Lower lobe of right lung (tissue), 2 donors: ENCODE measurements around the gene AMMECR1. TPM values are rescaled to one million over a fixed set of nuclear protein-coding genes. Genes with fewer than 3 reads are reported as not detected.

ENCODE experiments used
- ATAC-seq, 2 donors: fragments of 200-7000 bp; cut with Tn5 transposase; one replicate each; pipeline ENCODE4 v1.9.1; 2020 to 2022; ENCODE audit warnings: mild to moderate bottlenecking in 2 of 2, moderate library complexity in 2 of 2
- DNase-seq: peaks from one replicate; pipeline ENCODE4 v3.0.0-alpha.2; 2020
- H3K27ac ChIP-seq: fragments of 200-600 bp; one replicate; pipeline ENCODE4 v1.8.0; 2022
- H3K27me3 ChIP-seq: fragments of 200-600 bp; one replicate; pipeline ENCODE4 v1.8.0; 2022; ENCODE audit warnings: low read depth
- H3K36me3 ChIP-seq: fragments of 200-600 bp; one replicate; pipeline ENCODE4 v1.8.0; 2022; ENCODE audit warnings: mild to moderate bottlenecking
- H3K4me1 ChIP-seq: fragments of 200-600 bp; one replicate; pipeline ENCODE4 v1.8.0; 2022
- H3K4me3 ChIP-seq: fragments of 200-600 bp; one replicate; pipeline ENCODE4 v1.8.0; 2022; ENCODE audit warnings: mild to moderate bottlenecking
- H3K9me3 ChIP-seq: fragments of 200-600 bp; one replicate; pipeline ENCODE4 v1.8.0; 2022
- intact Hi-C: fragments of 100-400 bp; cut with DNase I; formaldehyde crosslinking; loops from one replicate; pipeline ENCODE4 v1.11.0; 2022
- total RNA-seq: library from RNA; stranded (reverse); fragmentation: NEBNext Ultra II Directional; extraction: Animal tissue kit (Norgen Biotek cat#: 25700); gene quantifications from one replicate; pipeline ENCODE4 v1.2.1, GENCODE V29; 2021
- TF ChIP-seq, protein P1 (sequence below): fragments of 200-600 bp; IDR thresholded peaks from one replicate; pipeline ENCODE4 v1.8.0; 2022; ENCODE audit warnings: antibody characterized with exemption, mild to moderate bottlenecking
- donor health status: DM: no; HTN: yes; CAD: no; lungs with severe emphysema.

AMMECR1 gene
- total RNA-seq, 1 donor from 2014 or later, result 6.5 TPM

DNA sequence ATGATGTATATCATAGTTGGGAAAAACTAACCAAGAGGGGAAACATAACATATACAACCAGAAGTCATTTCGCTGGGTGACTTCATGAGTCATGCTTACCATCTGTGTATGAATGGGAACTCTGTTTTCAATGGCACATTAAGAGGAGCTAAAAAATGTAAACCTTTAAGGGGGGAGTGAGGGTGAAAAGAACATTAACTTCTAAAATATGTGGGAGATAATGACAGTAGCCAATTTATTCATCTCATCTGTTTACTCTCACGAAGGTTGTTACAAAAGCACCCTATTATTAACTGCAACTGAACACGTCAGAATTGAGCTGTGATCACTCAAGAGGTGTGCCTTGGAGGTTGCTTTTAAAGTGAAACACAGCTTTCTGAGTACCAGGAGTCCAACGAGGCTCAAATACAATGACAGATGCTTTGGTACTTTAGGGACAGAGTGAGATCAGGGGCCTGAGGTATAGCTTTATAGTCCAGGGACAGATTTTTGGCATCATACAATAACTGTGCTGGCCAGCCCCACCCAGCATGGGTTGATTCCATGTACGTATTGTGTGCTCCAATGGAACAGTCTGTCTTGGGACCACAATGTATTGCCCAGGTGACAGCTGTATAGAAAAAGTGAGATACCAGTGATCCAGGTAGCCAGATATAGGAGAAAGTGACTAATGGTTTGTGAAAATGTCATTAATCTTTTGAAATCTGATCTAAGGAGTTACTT, 107.3 kb downstream of the AMMECR1 start:
- H3K9me3 ChIP-seq, result no peaks in the 10 kb centered on the region
- ATAC-seq (no peak), DNase-seq (no peak)
- no peaks in the 10 kb centered on the region for H3K27me3 ChIP-seq
- H3K27ac ChIP-seq, result no peak overlapping the region
- H3K4me1 ChIP-seq, result no peaks in the 10 kb centered on the region
- intact Hi-C loops, result no loop called here
- no peak overlapping the region for H3K4me3 ChIP-seq
- no peaks in the 10 kb centered on the region for H3K36me3 ChIP-seq
- TF ChIP-seq, protein P1, sequence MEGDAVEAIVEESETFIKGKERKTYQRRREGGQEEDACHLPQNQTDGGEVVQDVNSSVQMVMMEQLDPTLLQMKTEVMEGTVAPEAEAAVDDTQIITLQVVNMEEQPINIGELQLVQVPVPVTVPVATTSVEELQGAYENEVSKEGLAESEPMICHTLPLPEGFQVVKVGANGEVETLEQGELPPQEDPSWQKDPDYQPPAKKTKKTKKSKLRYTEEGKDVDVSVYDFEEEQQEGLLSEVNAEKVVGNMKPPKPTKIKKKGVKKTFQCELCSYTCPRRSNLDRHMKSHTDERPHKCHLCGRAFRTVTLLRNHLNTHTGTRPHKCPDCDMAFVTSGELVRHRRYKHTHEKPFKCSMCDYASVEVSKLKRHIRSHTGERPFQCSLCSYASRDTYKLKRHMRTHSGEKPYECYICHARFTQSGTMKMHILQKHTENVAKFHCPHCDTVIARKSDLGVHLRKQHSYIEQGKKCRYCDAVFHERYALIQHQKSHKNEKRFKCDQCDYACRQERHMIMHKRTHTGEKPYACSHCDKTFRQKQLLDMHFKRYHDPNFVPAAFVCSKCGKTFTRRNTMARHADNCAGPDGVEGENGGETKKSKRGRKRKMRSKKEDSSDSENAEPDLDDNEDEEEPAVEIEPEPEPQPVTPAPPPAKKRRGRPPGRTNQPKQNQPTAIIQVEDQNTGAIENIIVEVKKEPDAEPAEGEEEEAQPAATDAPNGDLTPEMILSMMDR, result no peak

DNA sequence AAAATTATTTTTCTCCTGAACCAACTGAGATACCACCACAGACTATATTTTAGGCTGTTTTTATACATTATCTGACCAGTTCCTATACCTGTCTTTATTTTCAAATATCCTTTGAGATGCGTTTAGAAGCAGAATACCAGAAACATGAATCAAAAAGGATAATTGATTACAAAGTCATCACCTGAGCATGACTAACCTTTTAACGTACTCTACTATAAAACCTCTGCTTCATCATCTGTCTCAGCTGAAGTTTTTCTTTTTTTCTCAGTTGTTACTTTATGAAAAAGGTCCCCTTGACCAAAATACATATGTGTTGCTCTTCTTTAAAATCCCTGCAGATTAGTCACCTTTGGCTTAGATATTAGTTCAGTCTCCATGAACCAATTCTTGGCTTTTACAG, 109.8 kb downstream of the AMMECR1 start:
- H3K4me1 ChIP-seq, result no peaks in the 10 kb centered on the region
- H3K4me3 ChIP-seq, result no peak overlapping the region
- no peaks in the 10 kb centered on the region for H3K36me3 ChIP-seq
- no peak overlapping the region for H3K27ac ChIP-seq
- TF ChIP-seq, protein P1, result no peak
- no peaks in the 10 kb centered on the region for H3K9me3 ChIP-seq
- DNase-seq (no peak), ATAC-seq (no peak)
- intact Hi-C loops, result no loop called here
- H3K27me3 ChIP-seq, result no peaks in the 10 kb centered on the region

DNA sequence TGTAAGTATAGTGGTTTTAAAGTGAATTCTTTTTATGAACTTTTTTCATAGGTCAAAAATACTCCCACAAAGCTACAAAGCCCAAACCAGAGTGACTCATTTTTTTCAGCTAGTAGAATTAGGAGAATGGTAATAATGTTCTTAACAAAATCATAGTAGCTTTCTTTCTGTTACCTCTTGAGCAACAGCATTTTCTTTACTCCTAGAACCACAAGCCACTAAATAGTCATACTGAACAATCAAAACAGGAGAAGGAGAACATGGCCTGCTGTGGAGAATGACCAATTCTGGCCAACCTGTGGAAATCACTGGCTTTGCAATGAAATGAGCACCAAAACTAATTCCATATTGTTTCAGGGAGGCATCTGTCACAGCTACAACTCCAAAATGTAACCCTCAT, 112.9 kb downstream of the AMMECR1 start:
- H3K4me3 ChIP-seq, result no peak overlapping the region
- H3K9me3 ChIP-seq, result no peaks in the 10 kb centered on the region
- intact Hi-C loops, result no loop called here
- no peaks in the 10 kb centered on the region for H3K27me3 ChIP-seq
- H3K36me3 ChIP-seq, result no peaks in the 10 kb centered on the region
- TF ChIP-seq, protein P1, result no peak
- no peak overlapping the region for H3K27ac ChIP-seq
- no peaks in the 10 kb centered on the region for H3K4me1 ChIP-seq
- no peak for DNase-seq
- ATAC-seq, result no peak

DNA sequence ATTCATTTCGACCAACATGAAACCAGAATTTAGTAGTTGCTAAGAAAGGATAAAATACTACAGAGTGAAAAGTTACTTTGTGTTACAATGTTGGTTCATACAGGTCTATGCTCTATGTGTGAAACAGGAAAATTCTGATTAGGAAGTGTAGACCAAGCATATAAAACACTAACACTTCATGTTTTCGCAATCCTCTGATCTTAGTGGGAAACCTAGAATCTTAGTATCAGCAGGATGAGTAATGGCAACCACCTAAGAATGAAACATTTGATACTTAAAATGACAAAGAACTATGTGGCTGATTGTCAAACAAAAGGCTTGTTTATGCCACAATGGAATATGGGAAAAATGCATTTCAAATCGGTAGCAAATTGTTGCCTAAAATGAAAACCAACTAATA, 116.1 kb downstream of the AMMECR1 start:
- no peaks in the 10 kb centered on the region for H3K9me3 ChIP-seq
- intact Hi-C loops, result no loop called here
- H3K27me3 ChIP-seq, result no peaks in the 10 kb centered on the region
- no peak overlapping the region for H3K4me3 ChIP-seq
- no peak overlapping the region for H3K27ac ChIP-seq
- no peak for DNase-seq
- no peaks in the 10 kb centered on the region for H3K36me3 ChIP-seq
- TF ChIP-seq, protein P1, result no peak
- H3K4me1 ChIP-seq, result no peaks in the 10 kb centered on the region
- no peak for ATAC-seq

DNA sequence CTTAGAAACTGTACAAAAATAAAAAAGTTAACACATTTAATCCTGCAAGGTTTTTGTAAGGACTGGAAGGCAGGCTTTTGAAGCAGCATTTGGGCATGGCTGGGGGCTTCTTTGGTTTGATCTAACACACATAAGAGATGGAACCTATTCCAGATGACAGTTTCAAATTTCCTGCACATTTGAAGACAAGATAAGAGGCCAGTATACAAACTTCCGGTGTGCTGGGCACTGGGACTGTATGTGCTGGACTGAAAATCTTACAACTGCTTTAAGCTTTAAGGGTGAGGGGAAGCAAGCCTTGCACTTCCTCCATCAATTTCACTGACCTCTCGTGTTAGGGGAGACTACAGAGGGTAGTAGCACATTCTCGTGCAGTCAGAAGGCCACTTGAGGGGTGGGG, 122.9 kb downstream of the AMMECR1 start:
- TF ChIP-seq, protein P1, result no peak
- no peaks in the 10 kb centered on the region for H3K9me3 ChIP-seq
- peak in 1 of 2 donors; percentile 44 for ATAC-seq
- intact Hi-C loops, result no loop called here
- H3K36me3 ChIP-seq, result no peaks in the 10 kb centered on the region
- DNase-seq, result no peak
- H3K27ac ChIP-seq, result no peak overlapping the region
- no peak overlapping the region for H3K4me3 ChIP-seq
- H3K4me1 ChIP-seq, result no peaks in the 10 kb centered on the region
- H3K27me3 ChIP-seq, result no peaks in the 10 kb centered on the region
